Uterus (tissue), 2 donors: ENCODE data around the gene DDX23.

Experiments used
- CTCF ChIP-seq, 4 experiments: fragments of 200-600 bp in 2 of 4; fragments of 450-650 bp in 2 of 4; sonication (generic) in 2 of 4; IDR thresholded peaks; one replicate each; pipeline ENCODE4 v1.5.1; 2016 to 2019; ENCODE audit warnings: antibody characterized with exemption in 4 of 4, mild to moderate bottlenecking in 2 of 4, moderate library complexity in 1 of 4
- POLR2A ChIP-seq, 2 donors: fragments of 450-650 bp; IDR thresholded peaks; one replicate each; pipeline ENCODE4 v1.6.1; 2016; ENCODE audit warnings: antibody characterized with exemption in 2 of 2, mild to moderate bottlenecking in 1 of 2, moderate library complexity in 1 of 2

DNA sequence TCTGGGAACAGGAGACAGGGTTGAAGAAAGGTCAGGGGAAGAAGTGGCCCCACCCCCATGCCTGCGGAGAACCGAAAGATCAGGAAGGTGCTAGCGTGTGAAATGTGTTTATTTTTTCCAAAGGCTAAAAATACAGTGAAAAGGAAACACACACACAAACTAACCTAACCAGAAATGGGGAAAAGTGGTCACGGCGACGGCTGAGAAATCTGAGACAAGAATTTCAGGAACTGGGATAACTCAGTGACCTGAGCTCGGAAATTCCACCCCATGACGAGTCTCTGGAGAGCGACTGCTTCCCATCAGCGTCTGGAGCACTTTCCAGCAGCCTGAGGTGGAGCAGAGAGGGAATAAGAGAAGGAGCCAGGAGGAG is 30.3 kb upstream of the DDX23 start:
- TF ChIP-seq CTCF (IDR thresholded peaks at IDR 0.05): no peak
- no peak for TF ChIP-seq POLR2A (IDR thresholded peaks at IDR 0.05)
